ENCODE results near the gene COL20A1. TPM values are rescaled to one million over a fixed set of nuclear protein-coding genes. Genes with fewer than 3 reads are reported as not detected.

COL20A1 gene
- total RNA-seq, 1 experiment from 2014 or later: 0.23 TPM

DNA sequence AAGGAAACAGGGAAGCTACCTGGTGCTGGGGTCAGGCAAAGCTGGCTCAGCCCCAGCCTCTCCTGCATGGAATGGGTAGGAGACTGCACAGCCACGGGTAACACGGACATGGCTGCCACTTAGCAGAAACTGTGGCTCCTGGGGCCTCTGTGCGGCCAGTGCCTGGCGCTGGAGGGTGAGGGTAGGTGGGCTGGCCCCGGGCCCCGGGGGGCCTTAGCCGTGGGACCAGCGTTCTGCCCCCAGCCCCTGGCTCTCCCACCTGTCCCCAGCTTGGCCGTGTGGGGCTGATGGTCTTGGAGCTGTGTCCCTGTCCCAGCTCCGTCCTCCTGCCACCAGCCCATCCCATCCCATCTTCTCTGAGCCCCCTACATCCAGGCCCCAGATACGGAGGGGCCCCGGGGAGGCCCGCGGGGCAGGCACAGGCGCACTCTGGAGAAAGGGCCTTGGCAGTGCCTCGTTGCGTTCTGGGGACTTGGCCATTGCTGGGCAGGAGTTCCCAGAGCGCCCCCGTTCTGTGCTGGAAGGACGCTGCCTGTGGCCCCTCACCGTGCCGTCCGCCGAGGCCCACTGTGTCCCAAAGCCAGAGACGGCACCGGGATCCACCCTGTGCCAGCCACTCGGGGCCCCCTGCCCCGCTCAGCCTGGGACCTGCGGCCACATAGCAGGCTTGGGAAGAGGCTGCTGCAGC is 56.0 kb downstream of the COL20A1 start:
- TF ChIP-seq, protein P1, sequence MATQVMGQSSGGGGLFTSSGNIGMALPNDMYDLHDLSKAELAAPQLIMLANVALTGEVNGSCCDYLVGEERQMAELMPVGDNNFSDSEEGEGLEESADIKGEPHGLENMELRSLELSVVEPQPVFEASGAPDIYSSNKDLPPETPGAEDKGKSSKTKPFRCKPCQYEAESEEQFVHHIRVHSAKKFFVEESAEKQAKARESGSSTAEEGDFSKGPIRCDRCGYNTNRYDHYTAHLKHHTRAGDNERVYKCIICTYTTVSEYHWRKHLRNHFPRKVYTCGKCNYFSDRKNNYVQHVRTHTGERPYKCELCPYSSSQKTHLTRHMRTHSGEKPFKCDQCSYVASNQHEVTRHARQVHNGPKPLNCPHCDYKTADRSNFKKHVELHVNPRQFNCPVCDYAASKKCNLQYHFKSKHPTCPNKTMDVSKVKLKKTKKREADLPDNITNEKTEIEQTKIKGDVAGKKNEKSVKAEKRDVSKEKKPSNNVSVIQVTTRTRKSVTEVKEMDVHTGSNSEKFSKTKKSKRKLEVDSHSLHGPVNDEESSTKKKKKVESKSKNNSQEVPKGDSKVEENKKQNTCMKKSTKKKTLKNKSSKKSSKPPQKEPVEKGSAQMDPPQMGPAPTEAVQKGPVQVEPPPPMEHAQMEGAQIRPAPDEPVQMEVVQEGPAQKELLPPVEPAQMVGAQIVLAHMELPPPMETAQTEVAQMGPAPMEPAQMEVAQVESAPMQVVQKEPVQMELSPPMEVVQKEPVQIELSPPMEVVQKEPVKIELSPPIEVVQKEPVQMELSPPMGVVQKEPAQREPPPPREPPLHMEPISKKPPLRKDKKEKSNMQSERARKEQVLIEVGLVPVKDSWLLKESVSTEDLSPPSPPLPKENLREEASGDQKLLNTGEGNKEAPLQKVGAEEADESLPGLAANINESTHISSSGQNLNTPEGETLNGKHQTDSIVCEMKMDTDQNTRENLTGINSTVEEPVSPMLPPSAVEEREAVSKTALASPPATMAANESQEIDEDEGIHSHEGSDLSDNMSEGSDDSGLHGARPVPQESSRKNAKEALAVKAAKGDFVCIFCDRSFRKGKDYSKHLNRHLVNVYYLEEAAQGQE (IDR thresholded peaks at IDR 0.05; ENCODE audit: insufficient read depth in 1 of 2, low read depth in 2 of 2, low read length in 1 of 2): no peak
- TF ChIP-seq POLR2AphosphoS5 (IDR thresholded peaks at IDR 0.05; ENCODE audit: low read depth, low read length) (no peak), TCF7L2 (IDR thresholded peaks at IDR 0.05; ENCODE audit: low read depth, low read length) (no peak), SIN3A (IDR thresholded peaks at IDR 0.05; ENCODE audit: borderline replicate concordance, insufficient read depth, low read depth, low read length) (no peak)
- TF ChIP-seq, protein P2, sequence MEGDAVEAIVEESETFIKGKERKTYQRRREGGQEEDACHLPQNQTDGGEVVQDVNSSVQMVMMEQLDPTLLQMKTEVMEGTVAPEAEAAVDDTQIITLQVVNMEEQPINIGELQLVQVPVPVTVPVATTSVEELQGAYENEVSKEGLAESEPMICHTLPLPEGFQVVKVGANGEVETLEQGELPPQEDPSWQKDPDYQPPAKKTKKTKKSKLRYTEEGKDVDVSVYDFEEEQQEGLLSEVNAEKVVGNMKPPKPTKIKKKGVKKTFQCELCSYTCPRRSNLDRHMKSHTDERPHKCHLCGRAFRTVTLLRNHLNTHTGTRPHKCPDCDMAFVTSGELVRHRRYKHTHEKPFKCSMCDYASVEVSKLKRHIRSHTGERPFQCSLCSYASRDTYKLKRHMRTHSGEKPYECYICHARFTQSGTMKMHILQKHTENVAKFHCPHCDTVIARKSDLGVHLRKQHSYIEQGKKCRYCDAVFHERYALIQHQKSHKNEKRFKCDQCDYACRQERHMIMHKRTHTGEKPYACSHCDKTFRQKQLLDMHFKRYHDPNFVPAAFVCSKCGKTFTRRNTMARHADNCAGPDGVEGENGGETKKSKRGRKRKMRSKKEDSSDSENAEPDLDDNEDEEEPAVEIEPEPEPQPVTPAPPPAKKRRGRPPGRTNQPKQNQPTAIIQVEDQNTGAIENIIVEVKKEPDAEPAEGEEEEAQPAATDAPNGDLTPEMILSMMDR (IDR thresholded peaks at IDR 0.05): no peak
- H3K9me3 ChIP-seq (ENCODE audit: control insufficient read depth, insufficient read depth, low read depth, low read length): no peaks in the 10 kb centered on the region
- in situ Hi-C loops (cut with HindIII; ENCODE audit: low pct_unique_long_range_greater_than_20kb, low sequenced_read_pairs) (no loop called here), intact Hi-C loops (cut with micrococcal nuclease; ENCODE audit: unreplicated experiment) (no loop called here)
- H3K4me3 ChIP-seq (ENCODE audit: low read depth in 2 of 2, low read length in 2 of 2): no peak overlapping the region
- POLR2A ChIA-PET: no interaction called here
- no peaks in the 10 kb centered on the region for H3K4me1 ChIP-seq (ENCODE audit: control insufficient read depth, insufficient read depth, low read length)
- no peak for DNase-seq (ENCODE audit: low read depth, low spot score)
- BruUV-seq (replicated peaks): no TSS peak
- H3K27ac ChIP-seq (ENCODE audit: low read length): no peak overlapping the region
- CTCF ChIA-PET: interaction anchor here (0.5 kb wide), 1 partner anchor 125 kb away, joined by 3 read pairs; no protein-coding TSS in a partner anchor
- H3K36me3 ChIP-seq (ENCODE audit: control insufficient read depth, insufficient read depth, low read length): no peaks in the 10 kb centered on the region
- no peaks in the 10 kb centered on the region for H3K27me3 ChIP-seq (ENCODE audit: control insufficient read depth, insufficient read depth, low read length)
- ATAC-seq: no peak

DNA sequence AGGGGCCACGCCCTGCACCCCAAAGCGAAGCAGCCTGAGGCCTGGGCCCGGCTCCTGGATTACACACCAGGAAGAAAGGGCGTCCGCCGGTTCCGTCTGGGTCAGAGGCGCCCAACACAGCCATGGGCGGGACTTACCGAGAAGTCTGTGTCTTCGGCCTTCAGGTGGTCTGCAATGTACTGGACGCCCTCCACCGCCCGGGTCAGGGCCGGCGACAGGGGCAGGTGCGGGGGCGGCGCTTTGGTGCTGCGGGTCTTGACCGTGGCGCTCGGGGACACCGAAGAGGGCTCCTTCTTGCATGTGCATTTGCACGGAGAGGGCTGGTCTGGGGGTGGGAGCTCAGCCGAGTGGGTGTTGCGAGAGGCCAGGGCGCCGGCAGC is 56.5 kb downstream of the COL20A1 start:
- in situ Hi-C loops (cut with HindIII; ENCODE audit: low pct_unique_long_range_greater_than_20kb, low sequenced_read_pairs): no loop called here
- H3K9me3 ChIP-seq (ENCODE audit: control insufficient read depth, insufficient read depth, low read depth, low read length): no peaks in the 10 kb centered on the region
- H3K27me3 ChIP-seq (ENCODE audit: control insufficient read depth, insufficient read depth, low read length): no peaks in the 10 kb centered on the region
- ChIA-PET CTCF (interaction anchor here (0.5 kb wide), 1 partner anchor 125 kb away, joined by 3 read pairs; no protein-coding TSS in a partner anchor), POLR2A (no interaction called here)
- no peak overlapping the region for H3K4me3 ChIP-seq (ENCODE audit: low read depth in 2 of 2, low read length in 2 of 2)
- TF ChIP-seq POLR2AphosphoS5 (IDR thresholded peaks at IDR 0.05; ENCODE audit: low read depth, low read length) (no peak), TCF7L2 (IDR thresholded peaks at IDR 0.05; ENCODE audit: low read depth, low read length) (no peak), SIN3A (IDR thresholded peaks at IDR 0.05; ENCODE audit: borderline replicate concordance, insufficient read depth, low read depth, low read length) (no peak)
- TF ChIP-seq, protein P2 (IDR thresholded peaks at IDR 0.05): no peak
- TF ChIP-seq, protein P1 (IDR thresholded peaks at IDR 0.05; ENCODE audit: insufficient read depth in 1 of 2, low read depth in 2 of 2, low read length in 1 of 2): no peak
- DNase-seq (ENCODE audit: low read depth, low spot score) (no peak), ATAC-seq (no peak)
- no peaks in the 10 kb centered on the region for H3K4me1 ChIP-seq (ENCODE audit: control insufficient read depth, insufficient read depth, low read length)
- H3K36me3 ChIP-seq (ENCODE audit: control insufficient read depth, insufficient read depth, low read length): no peaks in the 10 kb centered on the region
- no peak overlapping the region for H3K27ac ChIP-seq (ENCODE audit: low read length)
- intact Hi-C loops (cut with micrococcal nuclease; ENCODE audit: unreplicated experiment): no loop called here
- no TSS peak for BruUV-seq (replicated peaks)
